Measurements from ENCODE around the gene CDH23.

- TF ChIP-seq CTCF (conservative IDR thresholded peaks at IDR 0.05) (no peak), EZH2 (IDR thresholded peaks at IDR 0.05; ENCODE audit: low read depth) (no peak)
Measured at GRCh38 chr10:71369602-71370001, 27.1 kb upstream of the CDH23 start.
